ENCODE data around the gene SNAPC3.

The SNAPC3 gene

DNA sequence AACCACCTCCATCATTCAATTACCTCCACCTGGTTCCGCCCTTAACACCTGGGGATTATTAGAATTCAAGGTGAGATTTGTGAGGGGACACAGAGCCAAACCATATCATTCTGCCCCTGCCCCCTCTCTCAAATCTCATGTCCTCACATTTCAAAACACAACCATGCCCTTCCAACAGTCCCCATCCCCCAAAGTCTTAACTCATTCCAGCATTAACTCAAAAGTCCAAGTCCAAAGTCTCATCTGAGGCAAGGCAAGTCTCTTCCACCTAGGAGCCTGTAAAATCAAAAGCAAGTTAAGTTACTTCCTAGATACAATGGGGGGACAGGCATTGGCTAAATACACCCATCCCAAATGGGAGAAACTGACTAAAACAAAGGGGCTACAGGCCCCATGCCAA is 69.3 kb downstream of the SNAPC3 start:
- TF ChIP-seq, protein P1, sequence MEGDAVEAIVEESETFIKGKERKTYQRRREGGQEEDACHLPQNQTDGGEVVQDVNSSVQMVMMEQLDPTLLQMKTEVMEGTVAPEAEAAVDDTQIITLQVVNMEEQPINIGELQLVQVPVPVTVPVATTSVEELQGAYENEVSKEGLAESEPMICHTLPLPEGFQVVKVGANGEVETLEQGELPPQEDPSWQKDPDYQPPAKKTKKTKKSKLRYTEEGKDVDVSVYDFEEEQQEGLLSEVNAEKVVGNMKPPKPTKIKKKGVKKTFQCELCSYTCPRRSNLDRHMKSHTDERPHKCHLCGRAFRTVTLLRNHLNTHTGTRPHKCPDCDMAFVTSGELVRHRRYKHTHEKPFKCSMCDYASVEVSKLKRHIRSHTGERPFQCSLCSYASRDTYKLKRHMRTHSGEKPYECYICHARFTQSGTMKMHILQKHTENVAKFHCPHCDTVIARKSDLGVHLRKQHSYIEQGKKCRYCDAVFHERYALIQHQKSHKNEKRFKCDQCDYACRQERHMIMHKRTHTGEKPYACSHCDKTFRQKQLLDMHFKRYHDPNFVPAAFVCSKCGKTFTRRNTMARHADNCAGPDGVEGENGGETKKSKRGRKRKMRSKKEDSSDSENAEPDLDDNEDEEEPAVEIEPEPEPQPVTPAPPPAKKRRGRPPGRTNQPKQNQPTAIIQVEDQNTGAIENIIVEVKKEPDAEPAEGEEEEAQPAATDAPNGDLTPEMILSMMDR (IDR thresholded peaks at IDR 0.05; ENCODE audit: low read depth, low read length), result no peak
- no peak for TF ChIP-seq EZH2phosphoT487 (IDR thresholded peaks at IDR 0.05; ENCODE audit: low read depth)
- Histone ChIP-seq H3K9ac (ENCODE audit: low read length) (no peak overlapping the region), H3K4me1 (ENCODE audit: low read length) (no peaks in the 10 kb centered on the region), H3K4me2 (ENCODE audit: low read length) (no peak overlapping the region), H2AFZ (ENCODE audit: low read depth, low read length) (no peak overlapping the region), H3K36me3 (replicated peaks; ENCODE audit: low read depth, low read length) (peaks cover 47% of the 10 kb centered on the region), H4K20me1 (ENCODE audit: insufficient read depth, low read length) (peaks cover 9% of the 10 kb centered on the region), H3K9me3 (ENCODE audit: insufficient read depth, low read length) (no peaks in the 10 kb centered on the region), H3K4me3 (ENCODE audit: low read length) (no peak overlapping the region), H3K27ac (ENCODE audit: low read length) (no peak overlapping the region), H3K79me2 (ENCODE audit: low read length) (peaks cover 21% of the 10 kb centered on the region), H3K27me3 (ENCODE audit: low read depth, low read length) (no peaks in the 10 kb centered on the region)

DNA sequence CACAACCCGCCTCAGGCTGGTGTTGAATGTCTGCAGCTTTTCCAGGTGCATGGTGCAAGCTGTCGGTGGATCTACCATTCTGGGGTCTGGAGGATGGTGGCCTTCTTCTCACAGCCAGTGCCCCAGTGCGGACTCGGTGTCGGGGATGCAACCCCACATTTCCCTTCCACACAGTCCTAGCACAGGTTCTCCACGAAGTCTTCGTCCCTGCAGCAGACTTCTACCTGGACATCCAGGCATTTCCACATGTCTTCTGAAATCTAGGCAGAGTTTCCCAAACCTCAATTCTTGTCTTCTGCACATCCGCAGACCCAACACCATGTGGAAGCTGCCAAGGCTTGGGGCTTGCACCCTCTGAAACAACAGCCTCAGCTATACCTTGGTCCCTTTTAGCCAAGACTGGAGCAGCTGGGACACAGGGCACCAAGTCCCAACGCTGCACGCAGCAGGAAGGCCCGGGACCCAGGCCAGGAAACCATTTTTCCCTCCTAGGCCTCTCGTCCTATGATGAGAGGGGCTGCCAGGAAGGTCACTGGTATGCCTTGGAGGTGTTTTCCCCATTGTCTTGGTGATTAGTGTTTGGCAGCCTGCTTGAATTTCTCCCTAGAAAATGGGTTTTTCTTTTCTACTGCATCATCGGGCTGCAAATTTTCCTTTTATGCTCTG is 69.9 kb downstream of the SNAPC3 start:
- H2AFZ ChIP-seq (ENCODE audit: low read depth, low read length), result no peak overlapping the region
- no peak overlapping the region for H3K4me3 ChIP-seq (ENCODE audit: low read length)
- no peaks in the 10 kb centered on the region for H3K27me3 ChIP-seq (ENCODE audit: low read depth, low read length)
- H3K36me3 ChIP-seq (replicated peaks; ENCODE audit: low read depth, low read length), result peaks cover 49% of the 10 kb centered on the region
- H3K4me2 ChIP-seq (ENCODE audit: low read length), result no peak overlapping the region
- H3K9me3 ChIP-seq (ENCODE audit: insufficient read depth, low read length), result no peaks in the 10 kb centered on the region
- H3K9ac ChIP-seq (ENCODE audit: low read length), result no peak overlapping the region
- no peaks in the 10 kb centered on the region for H3K4me1 ChIP-seq (ENCODE audit: low read length)
- peaks cover 9% of the 10 kb centered on the region for H4K20me1 ChIP-seq (ENCODE audit: insufficient read depth, low read length)
- peaks cover 21% of the 10 kb centered on the region for H3K79me2 ChIP-seq (ENCODE audit: low read length)
- no peak overlapping the region for H3K27ac ChIP-seq (ENCODE audit: low read length)
- TF ChIP-seq, protein P1 (IDR thresholded peaks at IDR 0.05; ENCODE audit: low read depth, low read length), result no peak
- TF ChIP-seq EZH2phosphoT487 (IDR thresholded peaks at IDR 0.05; ENCODE audit: low read depth), result no peak

DNA sequence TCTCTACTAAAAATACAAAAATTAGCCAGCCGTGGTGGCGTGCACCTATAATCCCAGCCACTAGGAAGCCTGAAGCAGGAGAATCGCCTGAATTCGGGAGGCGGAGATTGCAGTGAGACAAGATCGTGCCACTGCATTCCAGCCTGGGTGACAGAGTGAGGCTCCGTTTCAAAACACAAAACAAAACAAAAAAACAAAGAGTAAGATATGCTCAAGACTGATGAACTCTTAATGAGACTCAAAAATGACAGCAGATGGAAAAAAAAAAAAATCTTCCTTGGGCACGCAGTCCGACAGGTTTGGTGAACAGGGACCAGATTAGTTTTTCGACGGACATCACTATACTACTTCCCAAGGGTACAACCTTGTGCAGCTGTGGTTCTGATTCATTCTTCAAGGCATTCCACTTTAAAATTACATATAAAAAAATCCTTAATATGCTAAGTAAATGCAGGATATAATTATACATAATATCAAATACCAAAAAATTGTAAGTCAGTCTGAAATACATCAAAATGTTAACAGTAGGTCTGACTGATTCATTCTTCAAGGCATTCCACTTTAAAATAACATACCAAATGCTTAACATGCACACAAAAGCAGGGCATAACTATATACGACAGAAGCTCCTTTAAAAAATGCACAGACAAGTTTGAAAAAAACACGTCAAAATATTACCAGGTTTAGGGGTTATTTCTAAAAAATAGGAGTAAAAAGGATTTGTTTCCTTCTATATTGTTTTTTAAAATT is 75.7 kb downstream of the SNAPC3 start:
- H2AFZ ChIP-seq (ENCODE audit: low read depth, low read length), result no peak overlapping the region
- H3K27me3 ChIP-seq (ENCODE audit: low read depth, low read length), result no peaks in the 10 kb centered on the region
- no peak overlapping the region for H3K4me3 ChIP-seq (ENCODE audit: low read length)
- peaks cover 29% of the 10 kb centered on the region for H3K79me2 ChIP-seq (ENCODE audit: low read length)
- H3K4me2 ChIP-seq (ENCODE audit: low read length), result no peak overlapping the region
- no peaks in the 10 kb centered on the region for H3K4me1 ChIP-seq (ENCODE audit: low read length)
- H3K27ac ChIP-seq (ENCODE audit: low read length), result no peak overlapping the region
- peaks cover 5% of the 10 kb centered on the region for H4K20me1 ChIP-seq (ENCODE audit: insufficient read depth, low read length)
- no peak for TF ChIP-seq EZH2phosphoT487 (IDR thresholded peaks at IDR 0.05; ENCODE audit: low read depth)
- TF ChIP-seq, protein P1 (IDR thresholded peaks at IDR 0.05; ENCODE audit: low read depth, low read length), result no peak
- no peak overlapping the region for H3K9ac ChIP-seq (ENCODE audit: low read length)
- peaks cover 55% of the 10 kb centered on the region for H3K36me3 ChIP-seq (replicated peaks; ENCODE audit: low read depth, low read length)
- H3K9me3 ChIP-seq (ENCODE audit: insufficient read depth, low read length), result no peaks in the 10 kb centered on the region

DNA sequence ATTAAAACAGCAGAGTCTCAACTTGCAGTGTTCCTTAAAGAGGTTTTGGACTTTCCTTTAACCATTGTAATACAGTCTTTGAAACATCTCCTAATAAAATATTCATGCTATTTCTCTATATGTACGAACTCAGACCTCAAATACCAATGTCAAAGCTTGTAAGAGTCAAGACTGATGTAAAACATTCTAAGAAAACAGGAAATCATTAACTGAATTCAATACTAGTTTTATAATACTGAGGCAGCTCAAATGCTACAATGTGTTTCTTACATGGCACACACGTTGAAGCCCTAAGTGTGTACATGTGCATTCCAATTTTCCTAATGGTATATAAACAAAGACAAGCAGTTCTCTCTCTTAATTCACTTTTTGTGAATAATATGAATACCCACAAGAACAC is 76.5 kb downstream of the SNAPC3 start:
- H3K4me2 ChIP-seq (ENCODE audit: low read length), result no peak overlapping the region
- no peaks in the 10 kb centered on the region for H3K9me3 ChIP-seq (ENCODE audit: insufficient read depth, low read length)
- no peak overlapping the region for H3K9ac ChIP-seq (ENCODE audit: low read length)
- no peak for TF ChIP-seq EZH2phosphoT487 (IDR thresholded peaks at IDR 0.05; ENCODE audit: low read depth)
- TF ChIP-seq, protein P1 (IDR thresholded peaks at IDR 0.05; ENCODE audit: low read depth, low read length), result no peak
- H2AFZ ChIP-seq (ENCODE audit: low read depth, low read length), result no peak overlapping the region
- H3K27ac ChIP-seq (ENCODE audit: low read length), result no peak overlapping the region
- peaks cover 32% of the 10 kb centered on the region for H3K79me2 ChIP-seq (ENCODE audit: low read length)
- H4K20me1 ChIP-seq (ENCODE audit: insufficient read depth, low read length), result peaks cover 5% of the 10 kb centered on the region
- no peaks in the 10 kb centered on the region for H3K4me1 ChIP-seq (ENCODE audit: low read length)
- H3K4me3 ChIP-seq (ENCODE audit: low read length), result no peak overlapping the region
- H3K36me3 ChIP-seq (replicated peaks; ENCODE audit: low read depth, low read length), result peaks cover 48% of the 10 kb centered on the region
- H3K27me3 ChIP-seq (ENCODE audit: low read depth, low read length), result no peaks in the 10 kb centered on the region

Measured in OCI-LY3 (cell line).